Ovary (tissue), 9 donors: ENCODE measurements around the gene ATP5F1B. TPM values are rescaled to one million over a fixed set of nuclear protein-coding genes. Genes with fewer than 3 reads are reported as not detected.

Experiments
- DNase-seq, 5 donors: peaks; one replicate each; pipeline ENCODE4 v3.0.0-alpha.2; 2019 to 2020
- H3K27ac ChIP-seq, 2 donors: fragments of 200-600 bp; one replicate each; pipeline versions ENCODE4 v1.5.1 to v1.8.0; 2019 to 2022
- H3K27me3 ChIP-seq: fragments of 200-600 bp; one replicate; pipeline ENCODE4 v1.8.0; 2022
- H3K36me3 ChIP-seq: fragments of 200-600 bp; sonication (generic); one replicate; pipeline ENCODE4 v1.5.1; 2019
- H3K4me1 ChIP-seq: one replicate; pipeline ENCODE4 v1.8.1; 2013; ENCODE audit warnings: mild to moderate bottlenecking, moderate library complexity; ENCODE audit not compliant: insufficient read depth
- H3K4me3 ChIP-seq: fragments of 200-600 bp; sonication (generic); one replicate; pipeline ENCODE4 v1.5.1; 2017
- H3K9me3 ChIP-seq, 2 donors: fragments of 200-600 bp in 1 of 2; sonication (generic) in 1 of 2; one replicate each; pipeline versions ENCODE4 v1.5.1 to v1.8.1; 2013 to 2019; ENCODE audit warnings: mild to moderate bottlenecking in 1 of 2, moderate library complexity in 1 of 2
- EP300 ChIP-seq: sonication (generic); formaldehyde crosslinking; IDR thresholded peaks from one replicate; pipeline ENCODE4 v1.6.1; 2017; ENCODE audit warnings: antibody characterized with exemption
- POLR2A ChIP-seq: fragments of 450-650 bp; IDR thresholded peaks from one replicate; pipeline ENCODE4 v1.6.1; 2017; ENCODE audit warnings: antibody characterized with exemption, mild to moderate bottlenecking, moderate library complexity
- WGBS, 3 donors: extraction: QIAGEN DNeasy Blood & Tissue Kit in 1 of 3; methylation state at CpG; one replicate each; pipeline versions ENCODE4 v1.1.5 to v1.1.7; 2013 to 2017; 5-methylcytosine and 5-hydroxymethylcytosine counted together
- intact Hi-C, 4 donors: fragments of 100-400 bp; cut with DNase I; formaldehyde crosslinking; loops; one replicate each; pipeline versions ENCODE4 v1.11.0 to v1.15.1; 2022 to 2023
- polyA plus RNA-seq, 2 donors: library from polyadenylated mRNA; stranded (reverse); fragments of 200-250 nt in 1 of 2; fragments of 350-450 nt in 1 of 2; fragmentation: Illumina TruSeq in 1 of 2; extraction: RNeasy Lipid Tissue Mini Kit (QIAGEN cat#74804) in 1 of 2; gene quantifications; one replicate each; pipeline ENCODE4 v1.2.3, GENCODE V29; 2013 to 2014
- small RNA-seq: library from RNA; depleted of rRNA; stranded (forward); fragments of <200 nt; gene quantifications from one replicate; pipeline ENCODE3, GENCODE V24; 2016
- total RNA-seq, 7 donors: library from RNA; depleted of rRNA in 2 of 7; stranded (reverse); fragments of >200 nt in 2 of 7; fragmentation: NEBNext Ultra II Directional in 3 of 7; extraction: Animal tissue kit (Norgen Biotek cat#: 25700) in 3 of 7; gene quantifications; one replicate each; pipeline versions ENCODE4 v1.1.0 to v1.2.4, GENCODE V29; 2016 to 2023
- TF ChIP-seq, protein P1 (sequence below), 3 donors: fragments of 450-650 bp in 2 of 3; fragments of 200-600 bp in 1 of 3; IDR thresholded peaks; one replicate each; pipeline versions ENCODE4 v1.5.1 to v1.8.0; 2016 to 2022; ENCODE audit warnings: antibody characterized with exemption in 3 of 3, mild to moderate bottlenecking in 1 of 3
- donor health status: DM: no; HTN: no; CAD: no; lungs with moderate emphysema.
- donor health status: DM: no; HTN: no; CAD: no.
- donor health status: Bipolar disorder and iron deficiency.
- donor health status: DM: yes; HTN: yes; CAD: no.
- donor health status: DM: no; HTN: no; CAD: no.
- donor health status: DM: yes; HTN: yes; CAD: no.

Gene ATP5F1B
- total and polyA plus RNA-seq, 9 donors = 201 to 809 (median 273) TPM

DNA sequence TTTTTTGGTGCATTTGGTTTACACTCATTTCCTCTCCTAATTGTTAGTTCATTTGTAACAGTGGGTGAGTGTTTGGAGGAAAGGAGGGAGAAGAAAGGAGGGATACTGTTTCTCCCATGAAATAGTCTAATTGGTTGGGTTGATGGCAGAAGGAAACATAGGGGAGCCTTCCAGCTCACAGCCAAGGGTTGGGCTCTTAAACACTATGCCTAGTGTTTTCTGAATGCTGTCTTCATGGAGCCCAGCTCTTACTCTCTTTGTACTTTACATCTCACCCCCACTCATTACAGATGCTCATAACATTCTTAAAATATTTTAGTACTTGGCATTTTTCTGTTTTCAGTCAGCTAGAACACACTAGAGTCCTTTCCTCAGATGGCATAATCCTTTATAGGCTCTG is 53.8 kb downstream of the ATP5F1B start:
- Histone ChIP-seq H3K27ac (no peak overlapping the region), H3K4me3 (no peak overlapping the region), H3K4me1 (no peaks in the 10 kb centered on the region), H3K27me3 (no peaks in the 10 kb centered on the region), H3K9me3 (no peaks in the 10 kb centered on the region), H3K36me3 (no peaks in the 10 kb centered on the region)
- DNase-seq = no peak
- TF ChIP-seq POLR2A (no peak), EP300 (no peak)
- TF ChIP-seq, protein P1, sequence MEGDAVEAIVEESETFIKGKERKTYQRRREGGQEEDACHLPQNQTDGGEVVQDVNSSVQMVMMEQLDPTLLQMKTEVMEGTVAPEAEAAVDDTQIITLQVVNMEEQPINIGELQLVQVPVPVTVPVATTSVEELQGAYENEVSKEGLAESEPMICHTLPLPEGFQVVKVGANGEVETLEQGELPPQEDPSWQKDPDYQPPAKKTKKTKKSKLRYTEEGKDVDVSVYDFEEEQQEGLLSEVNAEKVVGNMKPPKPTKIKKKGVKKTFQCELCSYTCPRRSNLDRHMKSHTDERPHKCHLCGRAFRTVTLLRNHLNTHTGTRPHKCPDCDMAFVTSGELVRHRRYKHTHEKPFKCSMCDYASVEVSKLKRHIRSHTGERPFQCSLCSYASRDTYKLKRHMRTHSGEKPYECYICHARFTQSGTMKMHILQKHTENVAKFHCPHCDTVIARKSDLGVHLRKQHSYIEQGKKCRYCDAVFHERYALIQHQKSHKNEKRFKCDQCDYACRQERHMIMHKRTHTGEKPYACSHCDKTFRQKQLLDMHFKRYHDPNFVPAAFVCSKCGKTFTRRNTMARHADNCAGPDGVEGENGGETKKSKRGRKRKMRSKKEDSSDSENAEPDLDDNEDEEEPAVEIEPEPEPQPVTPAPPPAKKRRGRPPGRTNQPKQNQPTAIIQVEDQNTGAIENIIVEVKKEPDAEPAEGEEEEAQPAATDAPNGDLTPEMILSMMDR (IDR thresholded peaks at IDR 0.05) = no peak
- intact Hi-C loops = no loop called here

DNA sequence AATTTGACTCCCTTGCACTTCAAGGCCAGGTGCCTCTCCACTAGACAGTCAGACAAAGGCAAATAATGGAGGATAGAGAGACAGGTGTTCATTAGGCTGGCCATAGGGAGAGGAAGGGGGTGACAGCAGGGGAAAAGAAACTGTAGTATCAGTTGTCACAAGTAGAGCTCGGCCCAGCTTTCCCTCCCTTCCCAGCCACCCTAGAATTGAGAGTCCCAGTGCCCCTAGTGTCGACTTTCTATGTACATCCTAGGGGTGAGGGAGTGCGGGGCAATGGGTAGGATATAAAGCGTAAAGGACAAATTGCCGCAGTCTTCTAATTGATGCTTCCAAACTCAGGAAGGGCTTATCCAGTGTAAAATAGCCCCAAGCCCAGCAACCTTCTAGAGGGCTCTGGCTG is 54.7 kb downstream of the ATP5F1B start:
- Histone ChIP-seq H3K27me3 (no peaks in the 10 kb centered on the region), H3K36me3 (no peaks in the 10 kb centered on the region), H3K9me3 (no peaks in the 10 kb centered on the region), H3K4me1 (no peaks in the 10 kb centered on the region), H3K4me3 (no peak overlapping the region), H3K27ac (no peak overlapping the region)
- DNase-seq = no peak
- TF ChIP-seq POLR2A = no peak
- no peak for TF ChIP-seq EP300
- TF ChIP-seq, protein P1 (IDR thresholded peaks at IDR 0.05) = no peak
- 75 to 77% (median 77%) methylated on average over 5 of the region's 5 CpGs for WGBS, 3 donors
- intact Hi-C loops = no loop called here

DNA sequence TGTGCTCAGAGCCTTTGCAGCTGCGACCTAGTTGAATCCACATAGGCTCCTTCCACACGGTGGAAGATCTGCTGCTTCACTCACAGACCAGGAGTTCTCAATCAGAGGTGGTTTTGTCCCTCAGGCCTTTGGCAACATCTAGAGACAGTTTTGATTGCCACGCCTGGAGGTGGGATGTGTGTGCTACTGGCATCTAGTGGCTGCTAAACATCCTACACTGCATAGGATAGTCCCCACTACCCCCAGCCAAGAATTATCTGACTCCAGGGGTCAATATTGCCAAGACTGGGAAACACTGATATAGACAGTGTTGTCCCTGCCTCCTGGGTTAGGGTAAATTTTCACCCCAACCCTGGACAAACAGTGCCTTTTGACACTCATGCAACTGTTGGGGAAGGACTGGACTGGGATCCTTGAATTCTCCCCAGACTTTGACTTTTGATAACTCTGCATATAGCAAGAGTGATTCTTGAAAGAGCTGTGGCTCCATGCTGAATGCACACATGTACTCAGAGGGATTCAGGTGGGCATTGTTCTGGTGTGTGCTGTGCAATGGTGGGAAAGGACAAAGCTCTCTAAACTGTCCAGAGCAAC is 55.5 kb downstream of the ATP5F1B start:
- intact Hi-C loops = no loop called here
- no peak for DNase-seq
- Histone ChIP-seq H3K36me3 (no peaks in the 10 kb centered on the region), H3K9me3 (no peaks in the 10 kb centered on the region), H3K27ac (no peak overlapping the region), H3K27me3 (no peaks in the 10 kb centered on the region), H3K4me3 (no peak overlapping the region), H3K4me1 (no peaks in the 10 kb centered on the region)
- 65 to 68% (median 65%) methylated on average over 3 of the region's 3 CpGs for WGBS, 3 donors
- TF ChIP-seq, protein P1 (IDR thresholded peaks at IDR 0.05) = no peak
- no peak for TF ChIP-seq POLR2A

DNA sequence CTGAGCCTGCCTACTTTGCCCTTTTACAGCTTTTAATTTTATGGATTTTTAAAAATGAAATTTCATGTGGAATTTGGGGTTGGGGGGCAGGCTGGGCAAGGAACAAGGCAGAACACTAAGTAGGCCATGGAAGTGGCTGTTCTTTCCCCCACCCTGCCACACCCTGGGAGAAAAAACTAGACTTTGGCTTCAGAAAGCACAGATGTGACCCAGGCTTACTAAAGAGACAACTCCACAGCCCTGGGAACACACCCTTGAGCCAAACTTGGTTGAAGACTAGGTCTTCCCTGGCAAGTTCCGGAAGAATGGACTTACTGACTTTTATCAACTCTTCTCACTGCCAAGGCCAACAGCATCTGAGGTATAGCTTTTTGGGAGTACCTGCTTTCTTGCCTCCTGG is 56.0 kb downstream of the ATP5F1B start:
- Histone ChIP-seq H3K4me3 (no peak overlapping the region), H3K27me3 (no peaks in the 10 kb centered on the region), H3K9me3 (no peaks in the 10 kb centered on the region), H3K36me3 (no peaks in the 10 kb centered on the region), H3K4me1 (no peaks in the 10 kb centered on the region), H3K27ac (no peak overlapping the region)
- DNase-seq = no peak
- no peak for TF ChIP-seq EP300
- TF ChIP-seq POLR2A = no peak
- TF ChIP-seq, protein P1 (IDR thresholded peaks at IDR 0.05) = no peak
- WGBS, 3 donors = 75 to 100% (median 92%) methylated on average over 1 of the region's 1 CpG
- intact Hi-C loops = loop anchor here in 1 of 4 donors (5.0 kb wide), 1 partner anchor 77 kb away; no protein-coding TSS in a partner anchor

Small RNAs within 50 kb of the gene (small RNA-seq; reads per million reads assigned to genes)
- not detected for gene RN7SL809P
- gene RNU6-343P = not detected
- gene SNORD59A = 20,179 reads per million, percentile 100 among the genes with 10 or more reads in this experiment

Other genes starting within 250 kb of the ATP5F1B start
- 1 to 10 TPM; 2.1 to 4.5 (median 3.2) TPM for gene TIMELESS, start 196.6 kb downstream of the ATP5F1B start, total RNA-seq
- 1 to 10 TPM; 2.9 to 6.4 TPM for gene TIMELESS, start 196.6 kb downstream of the ATP5F1B start, polyA plus RNA-seq
- gene MIP, start 191.3 kb downstream of the ATP5F1B start, total RNA-seq = under 1 TPM in 1 of 7 donors, not detected in 6; 0.23 TPM
- not detected for gene MIP, start 191.3 kb downstream of the ATP5F1B start, polyA plus RNA-seq
- 1 to 10 TPM; 1.4 to 4.1 (median 3.2) TPM for gene SPRYD4, start 177.4 kb downstream of the ATP5F1B start, total RNA-seq
- 1 to 10 TPM; 2.0 to 2.7 TPM for gene SPRYD4, start 177.4 kb downstream of the ATP5F1B start, polyA plus RNA-seq
- gene GLS2, start 157.8 kb downstream of the ATP5F1B start, total RNA-seq = 1 to 10 TPM; 1.2 to 4.4 (median 2.6) TPM
- under 1 TPM; 0.87 to 0.92 TPM for gene GLS2, start 157.8 kb downstream of the ATP5F1B start, polyA plus RNA-seq
- 10 to 100 TPM; 15.0 to 44.4 (median 36.6) TPM for gene RBMS2, start 124.2 kb downstream of the ATP5F1B start, total RNA-seq
- gene RBMS2, start 124.2 kb downstream of the ATP5F1B start, polyA plus RNA-seq = 10 to 100 TPM; 14.4 to 56.9 TPM
- 100 to 1,000 TPM in 2 of 7 donors, 10 to 100 TPM in 5; 49.4 to 105 (median 77.5) TPM for gene BAZ2A, start 15.7 kb downstream of the ATP5F1B start, total RNA-seq
- 10 to 100 TPM; 38.3 to 93.6 TPM for gene BAZ2A, start 15.7 kb downstream of the ATP5F1B start, polyA plus RNA-seq
- gene PTGES3, start 42.3 kb upstream of the ATP5F1B start, total RNA-seq = 100 to 1,000 TPM; 109 to 328 (median 212) TPM
- gene PTGES3, start 42.3 kb upstream of the ATP5F1B start, polyA plus RNA-seq = 100 to 1,000 TPM; 215 to 299 TPM
- 1,000 to 10,000 TPM; 1,240 to 2,316 (median 1,807) TPM for gene NACA, start 79.3 kb upstream of the ATP5F1B start, total RNA-seq
- gene NACA, start 79.3 kb upstream of the ATP5F1B start, polyA plus RNA-seq = 1,000 to 10,000 TPM; 2,768 to 3,183 TPM
- gene PRIM1, start 106.3 kb upstream of the ATP5F1B start, total RNA-seq = 10 to 100 TPM in 1 of 7 donors, 1 to 10 TPM in 6; 5.7 to 12.5 (median 7.7) TPM
- gene PRIM1, start 106.3 kb upstream of the ATP5F1B start, polyA plus RNA-seq = 1 to 10 TPM; 7.8 to 9.7 TPM
- 10 to 100 TPM in 2 of 7 donors, 1 to 10 TPM in 4, under 1 TPM in 1; 0.90 to 13.4 (median 3.1) TPM for gene HSD17B6, start 117.3 kb upstream of the ATP5F1B start, total RNA-seq
- gene HSD17B6, start 117.3 kb upstream of the ATP5F1B start, polyA plus RNA-seq = 10 to 100 TPM in 1 of 2 donors, 1 to 10 TPM in 1; 6.7 to 39.4 TPM